DMS53 (cell line): ENCODE data around the gene HLF.

Experiments used
- DNase-seq: peaks from one replicate; lab custom pipeline; 2025; lab: John Stamatoyannopoulos, UW

Gene HLF

DNA sequence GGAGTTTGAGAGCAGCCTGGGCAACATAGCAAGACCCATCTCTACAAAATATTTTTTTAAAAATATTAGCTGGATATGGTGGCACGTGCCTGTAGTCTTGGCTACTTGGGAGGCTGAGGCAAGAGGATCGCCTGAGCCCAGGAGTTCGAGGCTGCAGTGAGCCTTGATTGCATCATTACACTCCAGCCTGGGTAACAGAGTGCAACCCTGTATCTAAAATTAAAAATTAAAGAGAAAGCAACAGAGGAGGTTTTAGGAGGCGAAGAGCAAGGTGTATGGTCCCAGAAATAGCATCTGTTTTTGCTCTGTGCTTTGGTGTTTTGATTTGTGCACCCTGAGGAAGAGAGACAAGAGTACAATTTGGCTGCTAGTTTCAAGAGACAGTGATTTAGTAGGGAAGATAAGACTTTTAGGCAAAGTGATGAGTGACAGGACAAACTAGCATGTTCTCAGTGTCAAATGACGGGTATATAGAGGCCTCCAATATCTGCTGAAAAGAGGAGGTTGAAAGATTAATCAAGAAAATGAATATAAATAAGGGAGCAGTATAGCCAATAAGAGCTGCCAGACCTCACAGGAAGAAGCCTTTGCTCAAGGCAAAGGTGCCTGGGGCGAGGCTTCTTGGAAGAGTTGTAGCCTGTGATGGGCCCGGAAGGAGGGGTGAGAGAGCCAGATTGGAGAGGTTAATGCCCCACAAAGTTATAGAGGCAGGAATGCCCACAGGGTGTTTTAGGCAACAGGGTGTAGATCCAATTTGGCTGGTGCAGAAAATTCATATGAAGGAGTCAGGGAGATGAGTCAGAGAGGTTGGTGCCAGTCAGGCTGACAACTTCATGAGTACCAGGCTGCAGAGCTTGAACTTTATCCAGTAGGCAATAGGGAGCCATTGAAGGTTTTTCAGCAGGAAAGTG is 11.4 kb downstream of the HLF start:
- no peak for DNase-seq

DNA sequence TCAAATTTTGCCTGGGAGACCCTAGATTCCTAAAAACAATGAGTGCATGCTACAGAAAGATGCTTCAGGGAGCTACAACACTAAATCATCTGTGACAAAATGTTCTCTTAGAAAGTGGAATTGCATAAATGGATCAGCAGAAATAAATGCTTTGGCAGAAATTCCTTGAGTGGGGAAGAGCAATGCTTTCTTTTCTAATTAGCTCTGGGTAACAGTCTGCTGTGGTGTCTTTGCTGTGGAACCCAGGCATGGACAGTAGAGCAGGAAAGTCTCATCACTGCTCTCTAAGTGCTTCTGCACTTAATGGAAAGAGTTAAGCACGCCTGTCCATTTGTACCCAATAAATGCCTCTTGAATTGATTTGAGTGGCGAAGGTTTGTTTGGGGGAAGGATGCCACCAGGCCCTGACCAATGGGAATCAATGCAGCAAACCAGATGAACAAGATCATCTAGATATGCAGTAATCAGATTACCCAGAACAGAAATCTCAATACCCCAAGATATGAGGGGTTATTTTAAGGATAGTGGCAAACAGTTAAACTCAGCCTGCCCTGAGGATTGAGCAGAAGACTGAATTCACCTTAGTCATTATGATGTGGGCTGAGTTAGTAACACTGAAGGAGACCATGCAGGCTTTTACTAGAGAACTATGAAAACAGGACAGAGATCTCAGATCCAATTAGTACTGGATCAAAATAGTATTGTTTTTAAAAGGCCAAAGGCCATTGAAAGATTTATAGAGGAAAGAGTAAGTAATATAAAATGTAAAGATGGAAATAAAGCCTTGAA is 13.6 kb downstream of the HLF start:
- no peak for DNase-seq

GRCh38 chr17:55279203-55279602 is 14.4 kb downstream of the HLF start:
- DNase-seq, result no peak

GRCh38 chr17:55279788-55280187 is 15.0 kb downstream of the HLF start:
- no peak for DNase-seq

DNA sequence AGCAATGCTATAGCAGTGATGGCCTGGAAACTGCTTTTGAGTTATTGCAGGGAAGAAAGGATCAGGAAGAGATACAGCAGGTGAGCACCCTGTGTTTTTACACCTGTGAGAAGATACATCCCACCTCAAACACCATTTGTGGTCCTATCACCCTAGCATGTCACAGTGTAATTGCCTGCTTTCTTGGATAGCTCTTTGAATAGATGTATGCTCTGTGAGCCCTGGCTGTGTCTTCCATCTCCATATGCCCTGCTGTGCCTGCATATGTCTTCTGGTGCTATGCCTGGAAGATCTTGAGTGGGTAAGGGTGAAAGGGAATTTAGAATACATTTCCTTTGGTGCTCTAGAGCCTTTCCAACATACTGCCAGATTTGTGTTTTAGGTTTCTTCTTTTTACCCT is 15.5 kb downstream of the HLF start:
- DNase-seq, result no peak

DNA sequence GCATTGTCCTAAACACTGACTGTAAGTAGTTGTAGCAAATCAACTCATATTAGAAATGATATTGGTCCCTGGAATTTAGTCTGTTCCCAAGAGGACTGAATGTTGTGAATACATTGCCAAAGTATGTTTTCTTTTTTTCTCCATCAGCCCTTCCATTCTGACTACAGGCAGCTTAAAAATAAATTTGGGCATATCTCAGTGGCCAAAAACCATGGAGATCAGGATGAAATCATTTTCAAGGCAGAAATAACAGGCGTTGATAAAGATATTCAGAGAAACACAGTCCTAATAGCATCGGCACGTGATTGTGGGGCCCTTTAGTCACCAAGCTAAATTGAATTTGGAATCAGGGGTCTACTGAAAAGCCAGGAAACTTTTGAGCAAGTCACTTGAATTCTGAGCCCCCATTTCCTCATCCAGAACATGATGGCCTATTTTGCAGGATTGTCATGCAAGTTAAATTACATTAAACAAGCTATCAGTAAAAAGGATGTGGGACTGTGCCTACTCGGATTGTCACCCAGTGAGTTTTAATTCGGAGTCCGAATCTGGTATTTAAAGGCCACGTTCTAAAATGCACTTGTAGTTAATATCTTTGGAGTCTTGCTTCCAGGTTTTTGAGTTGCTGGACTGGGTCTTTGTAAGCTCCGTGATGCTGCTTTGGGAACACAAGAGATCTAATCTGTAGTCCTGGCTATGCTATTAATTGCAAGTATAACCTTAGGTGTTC is 17.1 kb downstream of the HLF start:
- DNase-seq, result no peak

- DNase-seq, result no peak
These were observed 17.6 kb downstream of the HLF start for GRCh38 chr17:55282379-55282702.

GRCh38 chr17:55282741-55283140 is 18.0 kb downstream of the HLF start:
- no peak for DNase-seq

- DNase-seq, result no peak
These were observed 18.7 kb downstream of the HLF start for GRCh38 chr17:55283256-55283965.

DNA sequence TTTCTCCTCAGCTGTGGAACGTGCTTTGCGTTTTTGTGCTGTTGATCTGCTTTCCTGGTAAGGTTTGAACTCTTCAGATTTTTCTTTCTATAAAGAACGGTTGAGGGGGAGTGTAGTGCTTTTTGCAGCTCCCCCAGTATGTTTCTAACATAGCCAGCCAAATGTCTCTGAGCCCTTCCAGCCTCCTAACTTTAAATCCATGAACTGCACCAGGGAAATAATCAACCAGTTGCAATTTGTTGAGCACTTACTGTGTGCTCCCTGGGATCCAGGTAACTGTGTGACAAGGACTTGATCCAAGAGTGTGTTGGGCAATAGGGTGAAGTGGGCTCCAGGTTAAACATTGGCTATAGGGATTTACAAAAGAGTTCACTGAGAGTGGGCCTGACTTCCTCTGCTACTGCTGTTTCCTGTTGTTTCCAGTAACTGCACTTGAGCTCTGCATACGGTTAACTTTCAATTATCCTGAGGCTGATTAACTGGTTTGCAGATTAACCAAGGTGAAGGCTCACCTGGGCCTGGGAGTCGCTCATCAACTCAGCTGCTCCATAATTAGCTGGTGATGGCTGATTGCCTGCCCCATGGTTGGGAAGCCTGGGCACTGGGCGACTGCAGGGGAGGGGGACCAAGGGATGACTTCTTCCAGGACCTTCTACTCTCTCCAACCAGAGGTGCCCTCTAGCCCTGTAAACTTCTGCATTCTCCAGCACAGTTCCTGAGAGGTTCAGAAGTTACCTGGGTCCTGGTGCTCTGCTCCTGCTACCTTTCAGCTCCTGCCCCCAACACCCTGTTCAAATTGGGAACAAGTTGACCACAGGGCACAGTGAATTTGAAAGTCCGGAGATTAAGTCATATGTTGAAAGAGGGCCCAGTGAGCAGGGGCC is 19.5 kb downstream of the HLF start:
- peak; percentile 44 for DNase-seq

DNA sequence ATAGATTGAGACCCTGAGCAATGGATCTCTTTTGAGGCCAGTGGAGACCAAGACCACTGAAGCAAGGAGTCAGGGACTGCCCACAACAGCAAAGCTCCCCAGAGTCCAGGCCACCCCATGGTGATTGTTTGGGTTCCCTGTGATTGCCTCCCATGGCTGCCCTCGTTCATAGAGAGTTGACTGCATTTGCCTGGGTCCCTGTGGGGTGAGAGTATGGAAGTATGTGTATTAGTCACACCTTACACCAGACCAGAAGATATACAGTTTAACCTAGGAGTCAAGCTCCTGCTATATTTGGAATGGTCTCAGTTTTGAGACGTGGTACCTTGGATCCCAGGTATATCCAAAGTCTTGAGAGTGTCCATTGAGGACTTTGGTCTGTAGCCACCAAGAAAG is 20.2 kb downstream of the HLF start:
- DNase-seq, result no peak

- DNase-seq, result peak; percentile 11
These were observed 20.9 kb downstream of the HLF start for GRCh38 chr17:55285340-55286301.

DNA sequence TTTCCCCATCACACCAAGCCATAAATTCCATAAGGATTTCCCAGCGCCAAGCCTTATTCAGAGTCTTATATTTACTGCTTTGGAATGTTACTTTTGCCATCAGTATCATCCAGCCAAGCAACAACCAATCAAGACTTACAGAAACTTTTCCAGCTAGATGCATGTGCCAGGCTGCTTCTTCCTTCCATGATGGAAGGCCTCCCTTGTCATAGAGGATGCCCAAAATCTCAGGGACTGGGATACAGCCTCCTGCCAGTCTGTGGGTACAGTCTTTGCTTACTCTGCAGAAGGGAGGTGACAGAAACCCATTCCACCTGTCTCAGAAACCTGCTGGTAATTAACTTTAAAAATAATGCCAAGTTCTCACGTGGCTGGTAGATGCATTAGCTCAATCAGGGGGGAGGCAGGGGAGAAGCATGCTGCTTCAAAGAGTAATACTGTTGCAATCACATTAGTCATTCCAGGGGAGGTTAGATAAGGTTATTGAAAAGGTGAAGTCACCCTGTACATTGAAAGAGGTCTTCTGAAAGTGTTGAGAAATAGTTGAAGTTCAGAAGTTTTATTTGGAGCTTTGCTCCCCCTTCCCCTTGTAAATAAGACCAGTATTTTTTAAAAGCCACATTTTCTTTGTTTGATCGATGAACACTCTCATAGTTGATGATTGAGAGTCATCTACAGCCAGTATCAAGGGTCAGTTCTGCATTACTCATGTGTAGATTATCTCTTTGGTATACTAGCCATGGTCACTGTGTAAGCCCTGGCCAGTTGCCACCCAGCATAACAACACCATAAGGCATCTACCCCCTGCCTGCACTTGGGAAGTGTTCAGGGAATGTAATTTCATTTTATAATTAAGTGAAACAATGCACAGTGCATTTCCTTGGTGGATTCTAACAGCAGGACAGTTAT is 22.2 kb downstream of the HLF start:
- DNase-seq, result no peak

DNA sequence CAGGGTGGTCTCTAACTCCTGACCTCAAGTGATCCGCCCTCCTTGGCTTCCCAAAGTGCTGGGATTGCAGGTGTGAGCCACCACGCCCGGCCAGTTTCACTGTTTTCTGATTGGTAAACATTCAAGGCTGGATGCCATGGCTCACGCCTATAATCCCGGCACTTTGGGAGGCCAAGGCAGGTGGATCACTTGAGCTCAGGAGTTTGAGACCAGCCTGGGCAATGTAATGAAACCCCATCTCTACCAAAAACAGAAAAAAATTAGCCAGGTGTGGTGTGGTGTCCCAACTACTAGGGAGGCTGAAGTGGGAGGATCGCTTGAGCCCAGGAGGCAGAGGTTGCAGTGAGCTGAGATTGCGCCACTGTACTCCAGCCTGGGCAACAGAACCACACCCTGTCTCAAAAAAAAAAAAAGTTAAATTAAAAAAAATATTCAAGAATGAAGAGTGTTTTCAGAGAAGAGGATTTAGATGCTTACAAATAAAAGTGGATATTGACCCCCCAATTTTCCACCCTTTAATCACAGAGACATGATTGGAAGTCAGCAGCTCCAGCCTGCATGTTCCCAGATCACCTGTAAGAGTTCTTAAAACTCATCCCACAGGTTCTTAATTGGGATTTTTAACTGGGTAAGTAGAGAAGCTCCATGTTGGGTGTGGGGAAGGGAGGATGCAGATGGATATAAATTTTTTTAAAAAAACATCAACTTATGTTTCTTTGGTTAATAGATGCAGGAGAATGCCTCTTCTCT is 23.8 kb downstream of the HLF start:
- DNase-seq, result no peak

- DNase-seq, result no peak
These were observed 24.3 kb downstream of the HLF start for GRCh38 chr17:55289106-55289446.

DNA sequence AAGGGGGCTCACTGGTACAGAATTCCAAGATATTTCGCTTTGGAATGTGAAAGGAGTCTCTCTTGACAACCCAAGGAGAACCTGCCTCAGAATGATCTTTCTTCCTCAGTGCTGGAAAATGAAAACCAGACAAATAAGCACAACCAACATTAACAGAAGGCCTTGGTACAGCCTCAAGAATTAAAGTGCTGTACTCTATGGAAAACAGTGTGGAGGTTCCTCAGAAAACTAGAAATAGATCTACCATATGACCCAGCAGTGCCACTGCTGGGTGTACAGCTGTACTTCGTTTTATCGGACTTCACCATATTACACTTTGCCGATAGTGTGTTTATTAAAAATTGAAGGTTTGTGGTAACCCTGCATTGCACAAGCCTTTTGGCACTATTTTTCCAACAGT is 25.2 kb downstream of the HLF start:
- no peak for DNase-seq

DNA sequence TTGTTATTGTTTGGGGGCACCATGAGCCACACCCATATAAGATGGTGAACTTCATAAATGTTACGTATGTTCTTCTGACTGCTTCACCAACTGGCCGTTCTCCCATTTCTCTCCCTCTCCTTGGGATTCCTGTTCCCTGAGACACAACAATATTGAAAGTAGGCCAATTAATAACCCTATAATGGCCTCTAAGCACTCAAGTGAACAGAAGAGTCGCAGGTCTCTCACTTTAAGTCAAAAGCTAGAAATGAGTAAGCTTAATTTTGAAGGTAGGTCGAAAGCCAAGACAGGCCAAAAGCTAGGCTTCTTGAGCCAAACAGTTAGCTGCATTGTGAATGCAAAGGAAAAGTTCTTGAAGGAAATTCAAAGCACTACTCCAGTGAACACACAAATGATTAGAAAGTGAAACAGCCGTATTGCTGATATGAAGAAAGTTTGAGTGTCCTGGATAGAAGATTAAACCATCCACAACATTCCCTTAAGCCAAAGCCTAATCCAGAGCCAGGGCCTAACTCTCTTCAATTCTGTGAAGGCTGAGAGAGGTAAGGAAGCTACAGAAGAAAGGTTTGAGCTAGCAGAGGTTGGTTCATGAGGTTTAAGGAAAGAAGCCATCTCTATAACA is 25.8 kb downstream of the HLF start:
- DNase-seq, result no peak

DNA sequence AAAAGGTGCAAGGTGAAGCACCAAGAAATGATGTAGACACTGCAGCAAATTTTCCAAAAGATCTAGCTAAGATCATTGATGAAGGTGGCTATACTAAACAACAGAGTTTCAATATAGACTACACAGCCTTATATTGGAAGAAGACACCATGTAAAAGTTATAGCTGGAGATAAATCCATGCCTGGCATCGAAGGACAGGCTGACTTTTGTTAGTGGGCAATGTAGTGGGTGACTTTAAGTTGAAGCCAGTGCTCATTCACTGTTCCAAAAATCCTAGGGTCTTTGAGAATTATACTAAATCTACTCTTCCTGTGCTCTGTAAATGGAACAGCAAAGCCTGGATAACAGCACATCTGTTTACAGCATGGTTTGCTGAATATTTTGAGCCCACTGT is 26.4 kb downstream of the HLF start:
- DNase-seq, result no peak
